Fibroblast of the aortic adventitia (primary cell): ENCODE measurements around the gene SPON1. TPM values are rescaled to one million over a fixed set of nuclear protein-coding genes. Genes with fewer than 3 reads are reported as not detected.

Source experiments
- DNase-seq: peaks from one replicate; pipeline ENCODE4 v3.0.0-alpha.2; 2010; ENCODE audit warnings: low read depth
- H3K4me3 ChIP-seq: 2 replicates; pipeline ENCODE4 v1.5.1; 2011; ENCODE audit warnings: low read depth, mild to moderate bottlenecking, control low read depth, low read length, moderate library complexity
- total RNA-seq: library from RNA; depleted of rRNA; stranded (reverse); fragments of >200 nt; gene quantifications from 2 replicates; pipeline ENCODE4 v1.2.3, GENCODE V29; 2012; ENCODE audit warnings: low replicate concordance
- TF ChIP-seq, protein P1 (sequence below): IDR thresholded peaks from 2 replicates; pipeline ENCODE4 v1.5.1; 2011; ENCODE audit warnings: mild to moderate bottlenecking, low read length, control low read depth, inconsistent platforms; ENCODE audit not compliant: insufficient read depth

Gene SPON1
- total RNA-seq, 1 donor: 3.5 TPM

DNA sequence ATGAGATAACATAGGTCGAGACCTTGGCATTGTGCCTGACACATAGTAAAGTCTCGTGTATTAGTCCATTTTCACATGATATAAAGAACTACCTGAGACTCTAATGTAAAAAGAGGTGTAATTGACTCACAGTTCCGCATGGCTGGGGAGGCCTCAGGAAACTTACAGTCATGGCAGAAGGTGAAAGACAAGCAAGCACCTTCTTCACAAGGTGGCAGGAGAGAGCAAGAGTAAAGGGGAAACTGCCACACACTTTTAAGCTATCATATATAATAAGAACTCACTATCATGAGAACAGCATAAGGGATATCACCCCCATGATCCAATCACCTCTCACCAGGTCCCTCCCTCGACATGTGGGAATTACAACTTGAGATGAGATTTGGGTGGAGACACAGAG, 165.2 kb downstream of the SPON1 start:
- no peak overlapping the region for H3K4me3 ChIP-seq
- TF ChIP-seq, protein P1, sequence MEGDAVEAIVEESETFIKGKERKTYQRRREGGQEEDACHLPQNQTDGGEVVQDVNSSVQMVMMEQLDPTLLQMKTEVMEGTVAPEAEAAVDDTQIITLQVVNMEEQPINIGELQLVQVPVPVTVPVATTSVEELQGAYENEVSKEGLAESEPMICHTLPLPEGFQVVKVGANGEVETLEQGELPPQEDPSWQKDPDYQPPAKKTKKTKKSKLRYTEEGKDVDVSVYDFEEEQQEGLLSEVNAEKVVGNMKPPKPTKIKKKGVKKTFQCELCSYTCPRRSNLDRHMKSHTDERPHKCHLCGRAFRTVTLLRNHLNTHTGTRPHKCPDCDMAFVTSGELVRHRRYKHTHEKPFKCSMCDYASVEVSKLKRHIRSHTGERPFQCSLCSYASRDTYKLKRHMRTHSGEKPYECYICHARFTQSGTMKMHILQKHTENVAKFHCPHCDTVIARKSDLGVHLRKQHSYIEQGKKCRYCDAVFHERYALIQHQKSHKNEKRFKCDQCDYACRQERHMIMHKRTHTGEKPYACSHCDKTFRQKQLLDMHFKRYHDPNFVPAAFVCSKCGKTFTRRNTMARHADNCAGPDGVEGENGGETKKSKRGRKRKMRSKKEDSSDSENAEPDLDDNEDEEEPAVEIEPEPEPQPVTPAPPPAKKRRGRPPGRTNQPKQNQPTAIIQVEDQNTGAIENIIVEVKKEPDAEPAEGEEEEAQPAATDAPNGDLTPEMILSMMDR: no peak
- no peak for DNase-seq

DNA sequence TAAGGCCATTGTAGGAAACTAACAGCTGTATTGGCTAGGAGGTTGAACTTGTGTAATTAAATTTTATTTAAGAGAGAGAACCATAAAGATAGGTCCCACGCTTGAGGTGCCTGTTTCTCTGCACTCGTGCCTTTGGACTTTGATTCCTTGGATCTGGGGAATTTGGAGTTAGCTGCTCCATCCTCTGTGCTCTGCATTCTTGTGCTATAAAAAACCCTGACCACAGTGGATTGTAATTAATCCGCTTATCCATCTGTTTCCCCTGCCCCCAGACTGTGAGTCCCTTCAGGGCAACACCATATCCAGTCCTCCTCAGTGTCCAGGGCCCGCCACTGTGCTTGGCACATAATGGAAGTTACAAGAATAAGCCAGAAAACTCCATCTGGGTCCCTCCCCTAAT, 169.8 kb downstream of the SPON1 start:
- DNase-seq: peak; percentile 19
- H3K4me3 ChIP-seq: no peak overlapping the region
- TF ChIP-seq, protein P1: no peak

DNA sequence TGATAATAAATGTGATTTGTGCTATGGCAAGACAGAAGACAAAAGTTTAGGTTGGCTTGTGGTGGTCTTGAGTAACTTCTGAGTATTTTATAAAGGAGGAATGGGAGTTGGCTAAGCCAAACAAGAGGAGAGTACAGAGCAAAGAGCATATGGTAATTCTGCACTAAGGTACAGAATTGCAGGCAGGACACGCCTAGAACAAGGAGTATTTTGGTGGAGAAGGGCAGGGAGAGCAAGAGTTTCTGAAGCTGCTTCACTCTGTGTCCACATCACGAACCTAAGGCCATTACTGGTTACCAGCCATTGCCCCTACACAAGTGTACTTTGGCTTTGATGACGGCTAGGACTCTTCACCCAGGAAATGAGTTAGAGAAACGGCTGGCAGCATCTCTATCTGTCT, 170.9 kb downstream of the SPON1 start:
- H3K4me3 ChIP-seq: no peak overlapping the region
- no peak for DNase-seq
- TF ChIP-seq, protein P1: no peak

DNA sequence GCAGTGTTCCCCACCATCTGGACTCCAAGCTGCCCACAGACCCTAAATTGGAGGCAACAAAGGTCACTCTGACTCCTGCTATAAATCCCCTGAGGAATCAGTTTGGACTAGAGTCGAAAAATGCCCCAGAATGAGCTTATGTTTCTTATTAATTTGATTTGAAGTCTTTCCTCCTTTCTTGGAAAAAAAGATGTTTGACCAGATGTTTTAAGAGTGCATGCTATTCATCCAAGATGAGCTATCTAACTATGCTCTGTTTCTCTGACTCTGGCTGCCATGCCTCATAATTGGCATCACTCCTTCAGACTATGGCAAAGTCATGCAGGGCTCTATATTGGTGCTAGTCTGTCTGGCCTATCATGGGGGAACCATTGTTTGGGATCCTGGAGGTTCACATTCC, 174.0 kb downstream of the SPON1 start:
- H3K4me3 ChIP-seq: no peak overlapping the region
- DNase-seq: no peak
- TF ChIP-seq, protein P1: no peak

DNA sequence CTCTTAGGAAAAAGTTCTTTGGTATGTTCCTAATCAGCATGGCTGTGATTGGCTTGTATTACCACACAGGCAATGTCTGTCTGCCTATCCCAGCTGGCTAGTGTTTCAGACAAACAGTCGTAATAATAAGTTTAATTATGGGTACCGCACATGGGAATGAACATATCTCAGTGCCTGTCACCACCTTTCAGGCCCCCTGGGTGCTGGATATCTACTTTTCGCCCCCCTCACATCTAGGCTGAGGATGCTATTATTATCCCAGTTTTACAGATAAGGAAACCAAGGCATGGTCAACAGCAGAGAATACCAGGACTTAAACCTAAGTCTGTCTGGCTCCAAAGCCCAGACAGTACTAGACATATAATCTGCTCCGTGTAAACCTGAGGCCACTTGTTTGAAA, 174.8 kb downstream of the SPON1 start:
- no peak for DNase-seq
- TF ChIP-seq, protein P1: no peak
- H3K4me3 ChIP-seq: no peak overlapping the region

DNA sequence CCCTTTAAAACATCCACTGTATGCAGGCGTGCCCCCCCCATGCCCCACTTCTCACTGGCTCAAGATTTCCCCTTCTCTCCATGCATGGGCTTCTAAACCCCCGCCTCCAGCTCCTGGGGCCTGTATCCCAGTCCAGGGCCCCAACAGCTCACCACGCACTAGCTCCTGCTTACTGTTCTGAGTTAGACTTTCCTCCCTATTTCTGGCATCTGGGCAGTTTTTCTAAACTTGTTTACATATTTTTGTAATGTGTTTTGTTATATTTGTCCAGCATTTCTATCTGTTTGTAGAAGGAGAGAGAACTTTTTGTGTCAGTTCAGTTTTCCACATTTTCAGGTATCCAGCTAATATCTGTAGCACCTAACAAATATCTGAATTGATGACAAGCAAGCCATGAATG, 178.5 kb downstream of the SPON1 start:
- H3K4me3 ChIP-seq: no peak overlapping the region
- TF ChIP-seq, protein P1: no peak
- no peak for DNase-seq

DNA sequence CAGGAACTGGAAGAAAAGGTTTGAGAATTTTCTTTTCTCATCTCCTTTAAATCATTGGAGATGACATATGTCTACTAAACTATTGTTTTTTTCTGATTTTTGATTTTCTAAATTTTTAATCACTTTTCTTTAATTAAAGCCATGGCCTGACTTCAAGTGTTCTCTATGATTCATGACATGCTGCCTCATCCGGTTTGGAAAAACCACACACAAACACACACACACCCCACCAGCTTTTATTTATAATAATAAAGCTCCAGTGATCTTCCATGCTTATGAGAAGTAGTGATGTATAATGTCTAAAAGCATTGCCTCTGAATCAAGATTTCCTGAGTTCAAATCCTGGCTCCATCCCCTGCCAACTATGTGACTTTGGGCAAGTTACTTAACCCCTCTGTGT, 179.2 kb downstream of the SPON1 start:
- TF ChIP-seq, protein P1: no peak
- DNase-seq: no peak
- H3K4me3 ChIP-seq: no peak overlapping the region
